Endothelial cell of umbilical vein (primary cell): ENCODE results near the gene PML. TPM values are rescaled to one million over a fixed set of nuclear protein-coding genes. Genes with fewer than 3 reads are reported as not detected.

ENCODE experiments used
- Bru-seq: library from RNA; stranded (reverse); fragments of 400-500 nt; gene quantifications from one replicate; lab custom pipeline; 2021; lab: Mats Ljungman, UMichigan
- BruChase-seq, 2 experiments: library from RNA; stranded (reverse); fragments of 400-500 nt; gene quantifications; one replicate each; lab custom pipeline; 2021; lab: Mats Ljungman, UMichigan
- BruUV-seq: library from RNA; stranded (reverse); fragments of 400-500 nt; replicated peaks from 2 replicates; lab custom pipeline; 2021; lab: Mats Ljungman, UMichigan
- CTCF ChIA-PET: fragments of 300-600, 350-600 bp; sonication (Branson Sonifier 250); formaldehyde crosslinking; loops from one replicate; lab custom pipeline; 2021; ENCODE audit warnings: antibody characterized with exemption, inconsistent platforms; lab: Charles Lee
- POLR2A ChIA-PET: fragments of 300-600, 350-600 bp; sonication (Branson Sonifier 250); formaldehyde crosslinking; loops from one replicate; lab custom pipeline; 2021; ENCODE audit warnings: antibody characterized with exemption, inconsistent platforms; lab: Charles Lee
- DNase-seq: peaks from one replicate; pipeline ENCODE4 v3.0.0-alpha.2; 2011; ENCODE audit warnings: low read depth, low spot score
- FAIRE-seq: peaks from 2 replicates; lab custom pipeline; 2011; peaks lifted over from hg19 to GRCh38; lab: Jason Lieb, UNC
- H2AFZ ChIP-seq: 2 replicates; pipeline ENCODE4 v1.6.0; 2012; ENCODE audit warnings: low read depth, low read length, control low read depth, inconsistent platforms
- H3K27ac ChIP-seq: 2 replicates; pipeline ENCODE4 v1.5.1; 2011; ENCODE audit warnings: low read depth, mild to moderate bottlenecking, control low read depth, low read length, moderate library complexity; ENCODE audit not compliant: insufficient read depth
- H3K27me3 ChIP-seq, 2 experiments: 2 replicates each; pipeline versions ENCODE4 v1.6.0 to v1.6.1; 2011; ENCODE audit warnings: low read length in 2 of 2, mixed read lengths in 1 of 2; ENCODE audit not compliant: control insufficient read depth in 2 of 2, insufficient read depth in 2 of 2
- H3K36me3 ChIP-seq, 2 experiments: 2 replicates in 1 of 2; 3 replicates in 1 of 2; pipeline ENCODE4 v1.5.1; 2011; ENCODE audit warnings: low read length in 2 of 2, mild to moderate bottlenecking in 1 of 2, moderate library complexity in 1 of 2; ENCODE audit not compliant: control insufficient read depth in 2 of 2, insufficient read depth in 2 of 2; ENCODE audit errors: extremely low read depth in 1 of 2
- H3K4me1 ChIP-seq: 3 replicates; pipeline ENCODE4 v1.5.1; 2011; ENCODE audit warnings: mild to moderate bottlenecking, low read length; ENCODE audit not compliant: control insufficient read depth, insufficient read depth; ENCODE audit errors: extremely low read depth
- H3K4me2 ChIP-seq: 2 replicates; pipeline ENCODE4 v1.6.1; 2011; ENCODE audit warnings: low read length, control low read depth, mixed read lengths; ENCODE audit not compliant: insufficient read depth
- H3K4me3 ChIP-seq, 3 experiments: fragments of 200-600 bp in 1 of 3; sonication (generic), shearing (Covaris generic) in 1 of 3; replicated peaks in 1 of 3; 2 replicates each; pipeline ENCODE4 v1.5.1; 2011 to 2016; ENCODE audit warnings: control low read depth in 3 of 3, low read length in 3 of 3, mild to moderate bottlenecking in 2 of 3, inconsistent platforms in 1 of 3, low read depth in 1 of 3, moderate library complexity in 1 of 3; ENCODE audit not compliant: insufficient read depth in 1 of 3
- H3K79me2 ChIP-seq: 2 replicates; pipeline ENCODE4 v1.6.0; 2012; ENCODE audit warnings: low read length, inconsistent platforms; ENCODE audit not compliant: control insufficient read depth, insufficient read depth
- H3K9ac ChIP-seq: replicated peaks from 2 replicates; pipeline ENCODE3; 2011; ENCODE audit warnings: low read length, control low read depth; ENCODE audit not compliant: insufficient read depth; ENCODE audit errors: extremely low read depth
- H3K9me1 ChIP-seq: replicated peaks from 3 replicates; pipeline ENCODE4 v1.6.0; 2011; ENCODE audit warnings: mild to moderate bottlenecking, low read length; ENCODE audit not compliant: control insufficient read depth, insufficient read depth; ENCODE audit errors: extremely low read depth
- H3K9me3 ChIP-seq: replicated peaks from 2 replicates; pipeline ENCODE4 v1.5.1; 2012; ENCODE audit warnings: low read length, inconsistent platforms; ENCODE audit not compliant: control insufficient read depth, insufficient read depth
- H4K20me1 ChIP-seq: replicated peaks from 2 replicates; pipeline ENCODE3; 2011; ENCODE audit warnings: mild to moderate bottlenecking, low read length; ENCODE audit not compliant: control insufficient read depth, insufficient read depth; ENCODE audit errors: extremely low read depth
- CTCF ChIP-seq, 2 donors: IDR thresholded peaks; 1 replicate in 1 of 2; 2 replicates in 1 of 2; pipeline ENCODE4 v1.5.1; 2011; ENCODE audit warnings: low read length in 2 of 2, mild to moderate bottlenecking in 2 of 2, moderate library complexity in 2 of 2, control low read depth in 1 of 2, inconsistent platforms in 1 of 2, low read depth in 1 of 2; ENCODE audit not compliant: insufficient read depth in 1 of 2; ENCODE audit errors: extremely low read depth in 1 of 2
- EZH2 ChIP-seq: IDR thresholded peaks from 2 replicates; pipeline ENCODE4 v1.6.1; 2012; ENCODE audit warnings: borderline replicate concordance, low read depth, mild to moderate bottlenecking, moderate library complexity, low read length, inconsistent platforms; ENCODE audit not compliant: severe bottlenecking
- FOS ChIP-seq: IDR thresholded peaks from 2 replicates; pipeline ENCODE4 v1.6.1; 2011; ENCODE audit warnings: mild to moderate bottlenecking, low read length, moderate library complexity, borderline replicate concordance; ENCODE audit not compliant: insufficient read depth
- GATA2 ChIP-seq: IDR thresholded peaks from 2 replicates; pipeline ENCODE4 v1.7.0; 2011; ENCODE audit warnings: low read depth, mild to moderate bottlenecking, moderate library complexity, mixed read lengths, low read length; ENCODE audit not compliant: insufficient read length, insufficient read depth
- JUN ChIP-seq: IDR thresholded peaks from 2 replicates; pipeline ENCODE4 v1.6.1; 2011; ENCODE audit warnings: borderline replicate concordance, low read depth; ENCODE audit not compliant: insufficient read length, insufficient read depth
- MYC ChIP-seq: IDR thresholded peaks from one replicate; pipeline ENCODE4 v1.6.1; 2011; ENCODE audit warnings: mild to moderate bottlenecking, low read depth, low read length
- POLR2A ChIP-seq: IDR thresholded peaks from 2 replicates; pipeline ENCODE4 v1.6.1; 2012; ENCODE audit warnings: low read depth, mild to moderate bottlenecking, control low read depth, low read length
- POLR2AphosphoS5 ChIP-seq: IDR thresholded peaks from 2 replicates; pipeline ENCODE4 v1.6.1; 2012; ENCODE audit warnings: low read depth, mild to moderate bottlenecking, control low read depth, low read length, moderate library complexity; ENCODE audit not compliant: insufficient read depth
- dilution Hi-C: fragments of 300-500 bp; cut with MboI; formaldehyde crosslinking; loops from one replicate; pipeline ENCODE4 v1.15.0; 2019; ENCODE audit warnings: low sequenced_read_pairs; ENCODE audit not compliant: extremely low pct_ligation_motif_present
- intact Hi-C: fragments of 100-400 bp; cut with micrococcal nuclease; formaldehyde crosslinking; loops from one replicate; pipeline ENCODE4 v1.10.0; 2022
- long read RNA-seq: library from polyadenylated mRNA; stranded (forward); transcript quantifications from one replicate; pipeline ENCODE4 v2.0.0, GENCODE V29; 2021
- polyA minus RNA-seq, 3 experiments: library from RNA; depleted of rRNA, polyadenylated mRNA; stranded (reverse); fragments of >200 nt; gene quantifications; 1 replicate in 1 of 3; 2 replicates in 2 of 3; pipeline ENCODE4 v1.2.3, GENCODE V29; 2011
- polyA plus RNA-seq, 4 experiments: library from polyadenylated mRNA; depleted of rRNA in 3 of 4; stranded (reverse) in 3 of 4; unstranded in 1 of 4; fragments of >200 nt; gene quantifications; 2 replicates each; pipeline versions ENCODE4 v1.2.1 to v1.2.3, GENCODE V29; 2011 to 2012; ENCODE audit warnings: missing spikeins in 1 of 4
- total RNA-seq: library from RNA; stranded (reverse); gene quantifications from 2 replicates; pipeline ENCODE4 v1.2.3, GENCODE V29; 2021
- TF ChIP-seq, protein P1 (sequence below): IDR thresholded peaks from 2 replicates; pipeline ENCODE4 v1.6.1; 2011; ENCODE audit not compliant: insufficient read depth, insufficient read length

Gene PML, protein sequence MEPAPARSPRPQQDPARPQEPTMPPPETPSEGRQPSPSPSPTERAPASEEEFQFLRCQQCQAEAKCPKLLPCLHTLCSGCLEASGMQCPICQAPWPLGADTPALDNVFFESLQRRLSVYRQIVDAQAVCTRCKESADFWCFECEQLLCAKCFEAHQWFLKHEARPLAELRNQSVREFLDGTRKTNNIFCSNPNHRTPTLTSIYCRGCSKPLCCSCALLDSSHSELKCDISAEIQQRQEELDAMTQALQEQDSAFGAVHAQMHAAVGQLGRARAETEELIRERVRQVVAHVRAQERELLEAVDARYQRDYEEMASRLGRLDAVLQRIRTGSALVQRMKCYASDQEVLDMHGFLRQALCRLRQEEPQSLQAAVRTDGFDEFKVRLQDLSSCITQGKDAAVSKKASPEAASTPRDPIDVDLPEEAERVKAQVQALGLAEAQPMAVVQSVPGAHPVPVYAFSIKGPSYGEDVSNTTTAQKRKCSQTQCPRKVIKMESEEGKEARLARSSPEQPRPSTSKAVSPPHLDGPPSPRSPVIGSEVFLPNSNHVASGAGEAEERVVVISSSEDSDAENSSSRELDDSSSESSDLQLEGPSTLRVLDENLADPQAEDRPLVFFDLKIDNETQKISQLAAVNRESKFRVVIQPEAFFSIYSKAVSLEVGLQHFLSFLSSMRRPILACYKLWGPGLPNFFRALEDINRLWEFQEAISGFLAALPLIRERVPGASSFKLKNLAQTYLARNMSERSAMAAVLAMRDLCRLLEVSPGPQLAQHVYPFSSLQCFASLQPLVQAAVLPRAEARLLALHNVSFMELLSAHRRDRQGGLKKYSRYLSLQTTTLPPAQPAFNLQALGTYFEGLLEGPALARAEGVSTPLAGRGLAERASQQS
- total RNA-seq (77.4 and 79.6 TPM in 2 replicates), polyA plus RNA-seq (30.4 and 32.2 TPM in 2 replicates), polyA minus RNA-seq (25.2 and 25.4 TPM in 2 replicates), Bru-seq, nascent RNA (percentile 74 among the genes with signal in this experiment), BruChase-seq, experiment 1, labeled RNA remaining after a 6-hour chase (percentile 73 among the genes with signal in this experiment), BruChase-seq, experiment 2, labeled RNA remaining after a 2-hour chase (percentile 68 among the genes with signal in this experiment)
- 25.0 and 30.4 TPM in 2 replicates for polyA plus RNA-seq (2011; cell fraction: cytosol; rRNA removed)
- 48.2 and 54.1 TPM in 2 replicates for polyA plus RNA-seq (2011; cell fraction: nucleus; rRNA removed)
- 50.1 and 59.6 TPM in 2 replicates for polyA plus RNA-seq (2012)
- 15.3 TPM for polyA minus RNA-seq (2011; cell fraction: cytosol; rRNA and poly(A)+ RNA removed)
- polyA minus RNA-seq (2011; cell fraction: nucleus; rRNA and poly(A)+ RNA removed), result 23.1 and 27.4 TPM in 2 replicates
- long read RNA-seq, full-length matches to known transcripts, result 88 of 145 reads
- long read RNA-seq, partial matches to known transcripts, result 17 of 145 reads
- long read RNA-seq, other reads (novel, unspliced or antisense), result 40 of 145 reads

GRCh38 chr15:73994413-73994883 is at the start of gene PML:
Gene PML (plus strand): TSS chr15:73994716. CDS start chr15:73994813, 97 bp downstream.
- Histone ChIP-seq H3K4me1 (peaks cover 42% of the 10 kb centered on the region), H3K9me1 (no peaks in the 10 kb centered on the region), H3K27ac (peak within 1 kb of the TSS; percentile 34), H3K27me3 (no peaks in the 10 kb centered on the region), H3K36me3 (peaks cover 5 to 9% of the 10 kb centered on the region in 2 experiments), H3K9ac (peak within 1 kb of the TSS; percentile 84), H3K4me2 (peak within 1 kb of the TSS; percentile 97), H3K79me2 (peaks cover 46% of the 10 kb centered on the region), H2AFZ (peak within 1 kb of the TSS; percentile 96), H4K20me1 (no peaks in the 10 kb centered on the region), H3K4me3 (peak within 1 kb of the TSS; percentile 86 to 96 (median 92)), H3K9me3 (no peaks in the 10 kb centered on the region)
- FAIRE-seq, result peak; percentile 98
- intact Hi-C loops (loop anchor here (1.0 to 2.0 kb wide), 3 partner anchors 17 to 68 kb away; partner anchors contain the start of gene LOXL1), dilution Hi-C loops (no loop called here)
- POLR2A ChIA-PET, result interaction anchor here (0.7 to 1.5 kb wide), 5 partner anchors 11 to 46 kb away, joined by 3 read pairs; no protein-coding TSS in a partner anchor
- TF ChIP-seq POLR2A, result no peak
- no peak for TF ChIP-seq GATA2
- TF ChIP-seq, protein P1, sequence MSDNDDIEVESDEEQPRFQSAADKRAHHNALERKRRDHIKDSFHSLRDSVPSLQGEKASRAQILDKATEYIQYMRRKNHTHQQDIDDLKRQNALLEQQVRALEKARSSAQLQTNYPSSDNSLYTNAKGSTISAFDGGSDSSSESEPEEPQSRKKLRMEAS, result no peak
- no peak for TF ChIP-seq MYC
- no peak for TF ChIP-seq CTCF (IDR thresholded peaks at IDR 0.05; ENCODE audit: extremely low read depth in 1 of 2, insufficient read depth in 1 of 2, low read depth in 1 of 2, low read length in 2 of 2)
- TF ChIP-seq POLR2AphosphoS5, result peak; percentile 52
- TF ChIP-seq EZH2, result no peak
- no peak for TF ChIP-seq FOS
- no peak for TF ChIP-seq JUN
- peak; percentile 96 for DNase-seq
- CTCF ChIA-PET, result interaction anchor here (0.7 to 4.0 kb wide), 15 partner anchors 8 to 54 kb away, joined by 3 to 65 read pairs (median 5); no protein-coding TSS in a partner anchor
- BruUV-seq, result no TSS peak
